Cerebellar cortex (tissue), 1 donor: ENCODE results near the gene ZDHHC8.

Source experiments
- DNase-seq: peaks from one replicate; pipeline ENCODE4 v3.0.0-alpha.2; 2015; ENCODE audit warnings: low spot score

Gene ZDHHC8

DNA sequence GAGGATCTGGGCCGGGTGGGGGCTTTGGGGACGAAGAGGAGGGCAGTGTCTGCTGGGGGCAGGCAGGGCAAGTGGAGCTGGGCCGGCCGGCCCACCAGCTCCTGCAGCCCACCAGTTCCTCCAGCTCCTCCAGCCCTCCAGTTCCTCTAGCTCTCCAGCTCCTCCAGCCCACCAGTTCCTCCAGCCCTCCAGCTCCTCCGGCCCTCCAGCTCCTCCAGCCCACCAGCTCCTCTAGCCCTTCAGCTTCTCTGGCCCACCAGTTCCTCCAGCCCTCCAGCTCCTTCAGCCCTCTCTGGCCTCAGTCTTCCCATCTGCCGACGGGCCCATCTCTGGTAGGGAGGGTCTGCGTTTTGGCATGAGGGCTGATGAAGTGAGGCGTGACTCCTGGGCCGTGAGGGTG lies 28.4 kb downstream of the ZDHHC8 start:
- no peak for DNase-seq

DNA sequence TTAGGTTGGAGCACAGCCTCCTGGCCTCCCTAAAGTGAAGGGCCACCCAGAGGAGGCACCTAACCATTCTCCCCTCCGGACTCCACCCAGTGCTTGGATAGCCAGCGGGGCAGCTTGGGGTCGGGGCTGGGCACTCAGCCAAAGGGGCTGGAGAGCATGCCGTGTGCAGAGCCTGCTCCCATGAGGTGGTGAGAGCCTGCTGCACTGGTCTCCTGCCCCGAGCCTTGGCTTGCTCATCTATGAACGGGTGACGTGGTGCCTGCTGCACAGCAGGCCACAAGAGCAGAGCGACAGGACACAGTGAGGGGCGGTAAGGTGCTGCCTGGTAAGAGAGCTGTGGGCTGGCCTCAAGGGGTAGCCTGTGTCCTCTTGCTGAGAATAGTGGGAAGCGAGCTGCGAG lies 33.3 kb downstream of the ZDHHC8 start:
- no peak for DNase-seq

DNA sequence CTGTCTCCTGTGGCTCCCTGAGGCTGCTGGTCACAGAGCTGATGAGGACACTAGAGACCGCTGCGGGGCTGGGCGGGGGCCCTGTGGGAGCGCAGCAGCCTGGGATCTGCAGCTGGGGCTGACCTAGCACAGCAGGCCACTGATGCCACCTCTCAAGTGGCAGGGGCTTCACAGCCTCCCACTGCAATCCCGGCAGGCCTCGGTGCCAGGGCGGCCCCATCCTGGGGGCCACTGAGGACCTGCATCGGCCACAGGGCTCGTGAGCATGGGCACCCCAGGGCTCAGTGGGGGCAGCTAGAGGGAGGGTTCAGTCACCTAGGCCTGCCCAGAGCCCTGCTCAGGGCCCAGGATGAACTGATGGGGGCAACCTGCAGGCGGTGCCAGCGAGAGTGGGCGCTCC lies 33.8 kb downstream of the ZDHHC8 start:
- DNase-seq, result no peak

DNA sequence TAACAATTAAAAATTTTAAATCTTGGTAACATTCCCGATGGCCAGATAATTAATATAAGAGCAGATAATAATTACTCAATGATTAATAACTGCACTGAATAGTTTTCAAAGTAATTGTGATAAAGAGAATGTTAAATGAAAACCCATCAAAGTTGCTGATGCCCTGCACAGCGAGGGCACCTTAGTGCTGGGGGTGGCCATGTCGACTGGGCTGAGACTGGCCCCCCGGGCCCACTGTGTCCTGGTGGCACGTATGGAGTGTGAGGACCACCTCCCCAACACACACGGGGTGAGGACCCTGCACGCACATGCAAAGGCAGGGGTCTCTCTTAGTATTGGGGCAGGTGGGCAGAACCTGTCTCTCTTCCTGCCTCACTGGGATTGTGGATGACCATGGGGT lies 34.3 kb downstream of the ZDHHC8 start:
- DNase-seq, result no peak

DNA sequence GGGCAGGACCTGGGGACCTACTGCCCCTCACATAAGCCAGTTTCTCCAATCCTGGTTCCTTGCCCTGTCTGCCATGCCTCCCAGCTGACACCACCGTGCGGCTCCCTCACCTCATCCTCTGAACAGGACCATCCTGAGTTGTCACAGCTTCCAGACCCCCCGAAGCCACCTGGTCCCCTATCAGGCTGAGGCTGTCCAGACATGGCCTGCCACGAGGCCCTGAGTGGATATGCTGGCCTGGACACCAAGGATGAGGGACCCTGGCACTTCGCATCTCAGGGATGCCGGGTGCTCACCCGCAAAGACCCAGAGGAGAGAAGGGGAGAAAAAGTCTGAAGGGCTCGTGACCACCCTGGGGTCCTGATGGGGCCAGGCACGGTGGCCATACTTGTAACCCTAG lies 35.1 kb downstream of the ZDHHC8 start:
- no peak for DNase-seq

DNA sequence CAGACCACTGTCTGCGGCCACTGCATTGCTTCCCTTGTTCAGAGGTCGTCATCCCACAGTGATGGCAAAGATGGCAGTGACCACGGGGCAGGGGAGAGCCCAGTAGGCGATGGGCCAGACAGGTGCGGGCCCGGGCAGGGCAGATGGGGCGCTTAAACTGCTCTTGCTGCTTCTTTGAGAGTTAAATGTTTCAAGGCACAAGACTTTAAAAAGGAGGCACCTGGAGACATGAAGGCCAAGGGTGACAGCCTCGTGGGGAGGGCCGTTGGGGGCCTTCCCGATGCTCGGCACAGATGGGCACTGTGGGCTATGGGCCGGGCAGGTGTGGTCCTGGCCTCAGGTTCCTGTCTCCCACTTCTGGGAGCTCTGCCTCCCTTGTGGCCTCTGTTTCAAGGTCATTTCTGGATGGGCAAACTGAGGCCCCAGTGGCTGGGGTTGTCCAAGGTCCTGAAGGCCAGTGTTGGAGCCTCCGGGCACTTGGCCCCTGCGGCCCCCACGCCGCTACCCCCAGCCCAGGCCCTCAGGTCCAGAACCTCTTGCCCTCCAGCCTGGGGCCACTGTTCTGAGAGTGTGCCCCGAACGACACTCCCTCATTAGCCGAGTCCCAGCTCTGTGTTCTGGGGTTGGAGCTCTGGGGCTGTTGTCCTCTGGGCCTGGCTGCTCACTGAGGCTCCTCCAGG lies 36.2 kb downstream of the ZDHHC8 start:
- no peak for DNase-seq

DNA sequence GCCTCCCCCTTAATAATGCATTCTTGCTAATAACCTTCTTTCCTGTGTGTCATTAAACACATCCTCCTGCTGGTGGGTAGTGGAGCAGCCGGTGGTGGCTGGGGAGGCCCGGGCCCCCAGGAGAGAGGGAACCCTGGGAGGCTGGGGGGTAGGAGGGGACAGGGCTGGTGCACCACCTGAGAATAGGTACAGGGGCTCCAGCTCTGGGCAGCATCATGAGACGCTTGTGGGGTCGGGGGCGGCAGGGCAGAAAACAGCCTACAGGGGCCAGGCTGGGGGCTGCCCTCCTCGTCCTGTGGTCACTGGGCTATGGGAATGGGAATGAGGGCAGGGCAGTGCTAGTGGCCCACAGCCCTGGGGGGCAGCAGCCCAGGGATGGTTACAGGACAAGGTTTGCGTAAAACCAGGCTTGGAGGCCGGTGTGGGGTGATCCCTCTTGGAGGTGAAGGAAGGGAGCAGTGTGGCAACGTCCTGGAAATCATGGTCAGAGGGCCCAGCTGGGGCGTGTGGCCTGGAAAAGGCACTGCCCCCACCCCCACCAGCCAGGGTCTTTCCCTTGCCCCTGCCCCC lies 37.7 kb downstream of the ZDHHC8 start:
- DNase-seq, result no peak

DNA sequence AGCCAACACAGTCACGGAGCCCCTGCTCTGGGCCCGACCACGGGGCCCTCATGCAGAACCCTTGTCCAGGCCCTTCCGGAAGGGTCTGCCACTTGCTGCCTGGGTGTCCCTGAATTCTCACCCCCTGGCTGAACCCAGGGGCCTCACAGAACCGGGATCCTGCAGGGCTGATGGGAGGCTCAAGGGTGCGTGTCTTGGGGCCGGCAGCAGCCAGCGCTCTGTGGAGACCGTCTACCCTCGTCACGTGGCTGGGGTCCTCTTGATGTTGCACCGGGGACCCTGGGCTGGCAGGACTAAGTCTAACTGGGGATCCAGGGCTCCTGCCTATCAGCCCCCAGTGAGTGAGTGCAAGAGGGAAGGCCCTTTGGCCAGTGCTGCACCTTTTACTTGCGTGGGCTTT lies 38.6 kb downstream of the ZDHHC8 start:
- no peak for DNase-seq

DNA sequence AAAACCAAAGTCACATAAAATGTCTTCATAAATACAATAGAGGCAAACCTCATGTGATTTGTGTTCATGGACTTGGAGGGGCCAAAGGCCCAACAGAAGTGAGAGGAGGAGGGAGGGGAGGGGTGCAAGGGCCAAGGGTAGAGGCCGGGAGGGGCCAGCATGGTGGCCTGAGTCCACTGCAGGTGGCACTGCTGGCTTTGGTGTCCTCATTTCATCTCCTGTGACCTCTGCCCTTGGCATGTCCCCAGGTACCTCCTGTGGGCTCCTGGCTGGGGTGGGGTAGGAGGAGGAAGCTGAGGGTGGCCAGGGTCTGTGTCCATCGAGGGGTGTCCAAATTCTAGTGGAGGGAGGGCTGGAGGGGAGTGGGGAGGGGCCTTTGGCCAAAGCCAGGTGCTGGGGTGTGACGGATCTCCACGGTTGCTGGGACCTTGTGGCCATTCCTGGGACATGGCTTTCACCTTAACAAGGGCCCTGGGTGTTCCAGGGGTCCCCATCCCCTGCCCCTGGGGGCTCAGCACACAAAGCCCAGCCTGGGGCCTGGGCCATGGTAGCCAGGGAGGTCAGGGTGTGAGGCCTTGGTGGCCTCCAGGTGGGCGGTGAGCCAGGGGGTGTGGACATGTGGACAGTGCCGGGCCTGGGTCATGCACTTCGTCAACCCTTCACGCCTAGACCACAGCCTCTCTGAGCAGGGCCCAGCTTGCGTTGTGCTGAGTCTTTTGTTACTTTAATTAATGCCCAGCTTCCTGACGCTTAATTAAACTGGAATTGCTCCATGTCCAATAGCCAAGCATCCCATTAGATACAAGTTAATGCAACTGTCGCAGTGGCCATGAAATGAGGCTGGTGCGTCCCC lies 39.9 kb downstream of the ZDHHC8 start:
- no peak for DNase-seq

DNA sequence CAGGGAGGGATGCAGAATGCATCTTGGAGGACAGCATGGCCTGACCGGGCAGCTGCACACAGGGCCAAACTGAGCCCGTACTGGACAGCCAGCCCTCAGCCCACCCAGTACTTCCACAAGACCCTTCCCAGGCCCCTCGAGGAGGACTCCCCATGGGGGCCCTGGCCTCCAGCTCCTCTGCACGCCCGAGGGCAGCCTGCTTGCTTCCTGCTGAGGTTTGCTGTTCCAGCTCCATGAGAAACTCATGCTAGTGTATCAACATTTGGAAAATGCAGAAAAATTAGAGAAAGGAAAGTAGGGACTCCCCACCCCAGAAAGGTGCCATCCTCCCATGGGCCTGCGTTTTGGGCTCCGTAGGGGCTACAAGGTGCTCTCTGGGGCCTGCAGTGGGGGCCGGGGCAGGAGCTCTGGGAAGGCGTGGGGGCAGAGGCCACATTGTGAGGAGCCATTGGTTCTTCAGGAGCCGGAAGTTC lies 40.6 kb downstream of the ZDHHC8 start:
- no peak for DNase-seq

DNA sequence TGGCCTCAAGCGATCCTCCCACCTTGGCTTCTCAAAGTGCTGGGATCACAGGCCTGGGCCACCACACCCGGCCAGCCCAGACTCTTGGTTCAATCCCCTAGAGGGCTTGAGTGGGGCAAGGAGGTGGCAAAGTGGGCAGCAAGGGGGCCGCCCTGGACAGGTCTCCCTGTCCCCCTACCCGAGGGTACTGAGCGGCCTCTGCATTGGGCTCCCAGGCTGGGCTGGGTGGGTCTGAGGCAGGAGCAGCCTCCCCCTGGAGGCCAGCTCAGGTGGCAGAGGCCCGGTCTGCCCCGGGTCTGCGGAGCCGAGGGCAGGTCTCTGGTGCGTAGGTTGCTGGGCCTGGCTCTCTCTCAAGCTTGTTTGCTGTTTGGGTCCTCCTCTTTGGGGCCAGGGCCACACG lies 41.6 kb downstream of the ZDHHC8 start:
- no peak for DNase-seq

DNA sequence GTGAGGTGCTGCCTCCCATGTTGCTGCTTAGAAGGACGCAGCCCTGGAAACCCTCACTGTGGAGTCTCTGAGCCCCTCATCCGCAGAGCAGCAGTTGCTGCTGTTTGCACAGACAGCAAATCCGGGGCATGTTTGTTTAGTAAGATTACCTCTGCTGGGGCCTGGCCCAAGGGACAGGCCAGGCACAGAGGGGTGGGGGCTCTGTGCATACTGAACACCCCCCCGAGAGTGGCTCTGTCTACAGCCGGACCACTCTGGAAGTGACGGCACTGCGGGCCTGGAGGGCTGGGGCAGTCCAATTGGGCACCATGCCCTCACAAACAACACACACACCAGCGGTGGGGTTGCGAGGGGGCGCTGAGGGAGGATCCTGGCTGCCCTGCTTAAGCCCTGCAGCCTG lies 42.2 kb downstream of the ZDHHC8 start:
- no peak for DNase-seq

DNA sequence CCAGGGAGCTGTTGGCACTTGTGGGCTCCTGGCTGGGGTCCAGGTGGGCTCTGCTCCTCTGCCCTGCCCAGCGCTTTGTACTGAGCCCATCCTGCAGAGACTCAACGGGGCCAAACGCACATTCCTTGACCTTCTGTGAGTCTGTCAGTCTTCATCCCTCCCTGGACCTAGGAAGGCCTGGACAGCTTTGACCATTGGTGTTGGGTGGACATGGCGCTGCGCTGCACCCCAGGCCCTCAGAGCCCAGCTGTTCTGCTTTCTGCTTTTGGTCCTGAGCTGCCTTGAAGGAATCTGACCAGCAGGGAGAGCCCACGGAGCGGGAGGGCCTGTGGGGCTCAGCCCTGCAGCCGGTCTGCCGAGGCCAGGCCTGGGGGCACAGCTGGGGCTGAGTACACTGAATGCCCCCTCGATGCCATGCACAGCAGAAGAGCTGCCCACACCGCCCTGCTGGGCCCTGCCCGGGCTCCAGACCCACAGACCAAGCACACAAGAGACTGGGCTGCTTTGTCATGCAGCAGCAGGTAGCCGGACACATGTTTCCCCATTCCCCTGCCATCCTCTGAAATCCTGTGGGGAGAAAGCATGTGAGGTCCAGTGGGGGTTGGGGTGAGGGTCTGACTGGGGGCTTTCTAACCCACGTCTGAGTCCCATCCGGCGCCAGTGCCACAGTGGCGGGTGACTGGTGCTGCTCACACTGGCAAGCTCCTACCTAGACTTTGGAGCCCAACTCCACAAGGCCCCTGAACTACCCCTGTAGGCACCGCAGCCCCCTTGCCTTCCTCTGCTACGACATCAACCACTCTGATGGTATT lies 43.4 kb downstream of the ZDHHC8 start:
- no peak for DNase-seq

DNA sequence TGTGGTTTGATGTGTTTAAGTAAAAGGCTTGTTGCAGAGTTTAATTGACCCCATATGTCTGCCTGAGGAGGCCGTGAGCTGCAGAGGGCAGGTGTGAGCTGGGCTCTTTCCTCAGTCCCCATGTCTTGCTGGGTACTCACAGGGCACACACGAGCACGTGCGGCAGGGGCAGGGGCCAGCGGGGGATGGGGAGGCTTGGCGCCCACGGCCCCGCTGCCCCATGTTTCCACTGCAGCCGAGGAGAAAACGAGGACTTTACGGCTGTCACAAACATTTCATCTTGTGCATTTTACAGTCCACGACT lies 43.9 kb downstream of the ZDHHC8 start:
- DNase-seq, result no peak

DNA sequence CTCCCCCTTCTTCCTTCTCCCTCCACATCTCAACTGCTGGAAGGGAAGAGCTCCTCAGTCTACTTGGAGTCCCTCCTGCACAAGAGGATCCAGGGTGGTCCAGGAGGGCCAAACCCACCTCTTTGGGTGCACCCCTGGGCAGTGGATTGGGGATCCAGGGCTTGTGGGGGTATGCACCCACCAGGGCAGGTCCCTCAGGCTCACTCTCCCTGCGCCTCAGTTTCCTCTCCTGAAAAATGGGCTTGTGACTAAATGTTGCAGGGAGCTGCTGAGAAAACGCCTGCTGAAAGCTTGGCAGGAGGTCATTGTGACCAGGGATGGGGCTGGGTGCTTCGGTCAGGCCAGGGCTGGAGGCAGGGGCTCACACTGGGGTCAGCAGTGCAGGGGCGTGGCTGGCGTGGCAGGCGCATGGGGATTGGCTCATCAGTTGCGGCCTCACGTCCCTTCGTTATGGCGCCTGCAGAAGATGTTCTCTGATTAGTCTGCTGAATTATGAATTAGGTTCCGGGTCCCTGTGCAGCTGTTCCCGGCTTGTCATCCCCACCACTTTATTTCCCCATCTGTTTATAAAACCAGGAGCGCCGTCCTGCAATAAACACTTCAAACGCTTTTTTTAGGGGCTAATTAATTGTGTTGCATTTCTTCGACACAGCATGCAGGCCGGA lies 44.9 kb downstream of the ZDHHC8 start:
- DNase-seq, result no peak

DNA sequence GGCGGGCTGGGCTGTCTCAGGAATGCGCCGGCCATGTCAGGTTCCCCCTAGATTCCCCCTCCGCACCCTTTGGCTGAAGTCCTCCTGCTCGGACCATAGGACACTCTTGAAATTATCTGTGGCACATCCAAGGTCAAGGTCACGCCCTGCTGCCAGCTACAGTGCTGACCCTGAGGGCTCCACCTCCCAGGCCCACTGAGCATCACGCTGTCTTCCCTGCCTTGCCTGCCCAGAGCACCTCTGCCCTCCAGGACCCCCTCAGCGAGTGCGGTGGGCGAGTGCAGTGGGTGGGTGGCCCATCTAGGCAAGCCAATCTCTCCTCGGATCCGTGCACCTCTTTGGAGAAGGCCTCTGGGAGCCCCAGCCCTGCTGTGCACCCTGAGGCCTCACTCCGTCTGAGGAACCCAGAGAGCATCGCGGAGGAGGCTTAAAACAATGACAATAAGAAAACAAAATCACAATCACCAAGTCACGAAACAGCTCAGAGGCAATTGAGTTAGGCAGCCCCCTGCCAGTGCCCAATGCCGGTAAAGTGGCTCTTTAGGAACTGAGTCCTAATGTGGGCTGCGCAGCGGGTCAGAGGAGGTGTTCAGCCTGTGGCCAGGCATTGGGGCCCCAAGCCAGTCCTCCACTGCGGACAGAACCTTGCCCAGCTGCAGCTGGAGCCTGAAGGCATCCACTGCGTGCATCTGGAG lies 45.8 kb downstream of the ZDHHC8 start:
- no peak for DNase-seq

DNA sequence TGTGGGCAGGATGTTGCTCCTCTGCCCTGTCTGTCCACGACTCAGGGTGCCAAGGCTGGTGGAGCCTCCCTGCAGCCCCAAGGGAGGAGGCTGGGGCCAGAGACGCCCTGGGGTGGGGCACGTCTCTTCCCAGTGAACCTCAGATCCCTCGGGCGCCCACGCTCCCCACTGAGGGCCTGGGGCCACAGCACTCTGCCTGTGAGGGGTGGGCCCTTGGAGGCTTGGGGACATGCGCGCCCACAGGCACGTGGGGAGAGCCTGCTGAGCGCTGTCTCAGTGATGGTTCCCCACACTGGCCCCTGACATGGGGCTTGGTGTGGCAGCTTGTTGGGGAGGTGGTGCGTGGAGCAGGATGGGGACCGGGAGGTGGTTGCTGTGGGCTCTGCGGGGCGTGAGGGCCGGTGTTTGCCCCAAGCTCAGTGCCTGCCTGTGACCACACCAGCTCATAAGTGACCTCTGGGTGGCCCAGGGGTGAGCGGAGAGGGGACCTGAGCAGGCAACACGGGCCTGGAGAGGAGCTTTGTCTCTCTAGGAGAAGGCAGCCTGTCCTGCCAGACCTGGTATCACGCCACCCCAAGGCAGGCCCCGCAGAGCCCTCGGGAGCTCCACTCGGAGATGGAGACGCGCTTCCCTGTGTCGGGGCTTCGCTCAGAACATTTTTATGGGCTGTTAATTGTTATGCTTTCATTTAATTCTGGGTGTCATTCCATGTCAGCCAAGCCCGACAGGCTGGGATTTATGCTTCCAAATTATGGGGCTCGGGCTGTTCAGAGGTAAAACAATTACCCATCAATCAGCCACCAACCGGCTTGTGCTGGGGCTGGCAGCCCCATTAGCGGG lies 46.7 kb downstream of the ZDHHC8 start:
- no peak for DNase-seq

DNA sequence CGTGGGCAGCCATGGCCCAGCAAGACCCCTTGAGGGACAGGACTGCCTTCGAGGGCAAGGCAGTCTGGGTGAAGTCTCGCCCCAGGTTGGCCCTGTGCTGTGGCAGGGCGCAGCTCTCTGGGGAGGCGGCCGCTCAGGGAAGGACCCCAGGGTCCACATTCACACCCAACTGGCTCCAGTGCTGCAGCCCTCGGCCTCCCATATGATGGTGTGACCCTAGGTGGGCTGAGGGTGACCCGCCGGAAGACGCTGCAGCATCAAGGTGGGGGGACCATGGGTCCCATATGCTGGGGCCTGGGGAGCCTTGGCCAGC lies 47.3 kb downstream of the ZDHHC8 start:
- DNase-seq, result no peak

DNA sequence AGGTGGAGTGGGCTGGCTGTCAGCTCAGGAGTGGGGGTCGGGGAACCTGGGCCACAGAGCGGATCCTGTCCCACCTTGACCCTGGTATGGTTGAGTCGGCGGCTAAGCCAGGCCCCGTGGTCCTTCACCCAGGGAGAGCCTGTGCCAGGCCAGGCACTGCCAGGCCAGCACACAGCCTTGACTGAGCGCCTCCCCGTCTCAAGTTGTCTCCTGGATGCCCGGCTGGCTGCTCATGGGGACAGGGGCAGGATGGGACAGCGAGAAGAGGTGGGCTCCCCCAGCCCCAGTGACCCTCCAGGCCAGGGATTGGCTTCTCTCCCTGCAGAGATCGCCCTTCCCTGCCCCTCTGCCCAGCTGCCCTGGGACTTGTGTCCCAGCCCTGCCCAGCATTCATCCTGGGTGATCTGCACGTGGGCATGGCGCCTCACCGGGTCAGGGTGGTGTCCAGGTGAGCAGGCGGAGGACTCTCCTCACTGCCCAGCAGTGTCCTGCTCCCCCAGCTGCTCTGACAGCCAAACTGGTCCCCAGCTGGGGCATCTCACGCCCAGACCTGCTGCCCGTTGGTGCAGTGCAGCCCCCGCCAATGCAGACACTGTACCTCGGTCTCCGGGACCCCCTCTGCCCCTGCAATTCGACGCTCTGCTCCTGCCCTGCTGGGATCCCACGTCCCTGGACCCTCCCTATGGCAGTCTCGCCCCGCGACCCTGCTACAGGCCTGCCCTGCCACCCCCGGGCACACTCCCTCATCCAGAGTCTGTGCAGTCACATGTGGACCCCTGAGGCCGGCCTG lies 48.0 kb downstream of the ZDHHC8 start:
- no peak for DNase-seq

DNA sequence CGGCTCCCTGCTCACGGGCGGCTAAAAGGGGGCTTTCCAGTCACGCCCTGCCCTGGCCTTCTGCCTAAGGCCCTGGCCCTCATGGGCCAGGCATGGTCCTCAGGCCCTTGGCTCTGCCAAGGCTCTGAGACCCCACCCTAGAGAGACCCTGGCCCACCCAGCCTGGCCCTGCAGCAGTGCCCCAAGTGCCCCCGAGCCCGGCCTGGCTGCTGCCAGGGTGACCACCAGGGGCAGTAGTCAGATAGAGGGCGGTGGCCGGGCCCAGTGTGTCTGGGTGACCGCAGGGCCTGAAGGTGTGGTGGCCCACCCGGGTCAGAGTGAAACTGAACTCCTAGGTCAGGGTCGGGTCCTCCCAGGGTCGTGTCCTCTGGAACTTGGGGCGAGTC lies 48.6 kb downstream of the ZDHHC8 start:
- DNase-seq, result no peak
